SK-N-MC (cell line): ENCODE data around the gene TPPP.

Experiments
- DNase-seq: peaks from one replicate; pipeline ENCODE4 v3.0.0-alpha.2; 2011; ENCODE audit warnings: low read depth, low spot score
- H3K27ac ChIP-seq: fragments of 200-600 bp; sonication (generic); 2 replicates; pipeline ENCODE4 v1.5.1; 2016; ENCODE audit warnings: mixed run types
- H3K36me3 ChIP-seq: fragments of 200-600 bp; sonication (generic); 2 replicates; pipeline ENCODE4 v1.6.1; 2017; ENCODE audit warnings: antibody characterized with exemption, low read length, mixed read lengths; ENCODE audit not compliant: insufficient read depth
- H3K4me3 ChIP-seq: fragments of 200-600 bp; sonication (generic); 2 replicates; pipeline ENCODE4 v1.5.1; 2016
- H3K9ac ChIP-seq: fragments of 200-600 bp; sonication (generic); 2 replicates; pipeline ENCODE4 v1.8.0; 2017; ENCODE audit warnings: mixed run types, mixed read lengths; ENCODE audit not compliant: insufficient read length
- H3K9me3 ChIP-seq: fragments of 200-600 bp; sonication (generic); 2 replicates; pipeline ENCODE4 v1.6.1; 2017; ENCODE audit warnings: low read depth, mild to moderate bottlenecking, antibody characterized with exemption, low read length, moderate library complexity, mixed read lengths
- EZH2 ChIP-seq: fragments of 200-600 bp; sonication (generic); IDR thresholded peaks from one replicate; pipeline ENCODE4 v1.6.1; 2017; ENCODE audit warnings: antibody characterized with exemption
- FOXP2 ChIP-seq: optimal IDR thresholded peaks from 2 replicates; pipeline ENCODE3; 2011; ENCODE audit warnings: mild to moderate bottlenecking, moderate library complexity; ENCODE audit not compliant: insufficient read depth; ENCODE audit errors: extremely low read length, control extremely low read depth
- POLR2AphosphoS5 ChIP-seq: IDR thresholded peaks from 2 replicates; pipeline ENCODE4 v1.6.1; 2012; ENCODE audit warnings: mild to moderate bottlenecking, low read depth, low read length, borderline replicate concordance

The TPPP gene

GRCh38 chr5:661891-662750 is 31.0 kb downstream of the TPPP start:
- Histone ChIP-seq H3K4me3 (no peak overlapping the region), H3K36me3 (peaks cover 21% of the 10 kb centered on the region), H3K27ac (no peak overlapping the region), H3K9ac (no peak overlapping the region), H3K9me3 (no peaks in the 10 kb centered on the region)
- TF ChIP-seq POLR2AphosphoS5 (no peak), FOXP2 (no peak), EZH2 (no peak)
- no peak for DNase-seq

DNA sequence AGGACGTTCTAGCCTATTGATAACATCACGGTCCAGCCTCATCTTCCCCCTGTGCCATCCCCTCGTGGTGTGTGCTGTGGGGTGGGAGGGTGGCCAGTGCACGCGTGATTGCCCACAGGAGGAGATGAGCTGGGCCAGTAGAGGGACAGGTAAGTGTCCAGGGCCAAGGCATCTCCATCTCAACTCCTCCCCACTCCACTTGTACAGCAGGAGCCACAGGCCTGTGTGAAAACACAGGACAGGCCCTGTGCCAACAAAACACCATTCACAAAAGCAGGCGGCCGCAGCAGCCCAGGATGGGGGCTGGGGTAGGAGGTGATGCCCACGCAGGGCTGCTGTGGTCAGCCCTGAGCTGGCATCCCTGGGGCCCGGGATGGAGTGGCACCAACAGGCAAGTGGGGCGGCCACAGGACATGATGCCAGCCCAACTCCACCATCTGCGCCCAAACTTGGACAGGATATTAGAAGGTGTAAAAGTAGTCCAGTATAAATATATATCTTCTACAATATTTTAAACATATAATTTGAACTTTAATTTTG is 32.6 kb downstream of the TPPP start:
- Histone ChIP-seq H3K9ac (no peak overlapping the region), H3K36me3 (peaks cover 32% of the 10 kb centered on the region)
- TF ChIP-seq POLR2AphosphoS5 (no peak), EZH2 (no peak), FOXP2 (no peak)

DNA sequence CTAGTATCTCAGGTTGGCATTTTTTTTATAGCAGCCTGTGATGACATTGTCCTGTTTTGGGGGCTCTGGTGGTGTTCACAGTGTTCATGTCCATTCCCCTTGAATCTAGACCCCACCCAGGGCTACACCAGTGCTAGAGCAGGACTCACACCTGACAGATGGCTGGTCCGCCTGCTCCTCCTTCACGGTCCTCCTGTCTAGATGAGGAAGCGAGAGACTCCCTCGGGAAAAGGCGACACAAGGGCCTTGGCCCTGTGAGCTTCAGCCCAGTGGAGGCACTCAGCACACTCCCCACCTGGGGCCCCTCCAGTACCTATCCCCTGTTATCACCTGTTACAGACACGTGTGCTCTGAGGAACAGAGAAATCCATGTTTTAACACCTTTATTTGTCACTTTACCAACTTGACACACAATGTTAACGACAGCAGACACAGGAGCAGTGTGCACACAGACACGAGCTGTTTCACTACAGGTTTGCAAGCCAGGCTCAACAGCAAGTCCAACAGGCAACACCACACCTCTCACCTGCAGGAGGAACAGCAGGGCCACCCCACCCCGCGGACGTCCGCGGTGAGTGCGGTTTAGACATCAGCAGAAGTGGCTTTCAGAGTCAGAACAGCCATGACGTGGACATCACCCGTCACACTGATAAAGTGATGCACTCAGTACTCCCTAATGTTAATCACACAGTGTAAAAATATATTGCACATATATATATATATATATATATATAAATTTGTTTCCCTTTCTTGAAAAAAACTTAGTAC is 33.5 kb downstream of the TPPP start:
- DNase-seq = no peak
- Histone ChIP-seq H3K36me3 (peaks cover 32% of the 10 kb centered on the region), H3K9me3 (no peaks in the 10 kb centered on the region), H3K27ac (no peak overlapping the region), H3K9ac (no peak overlapping the region), H3K4me3 (no peak overlapping the region)
- TF ChIP-seq EZH2 = no peak

More for the DNA sequence above, 32.6 kb downstream of the TPPP start:
- no peak overlapping the region for H3K4me3 ChIP-seq
- no peaks in the 10 kb centered on the region for H3K9me3 ChIP-seq
- no peak overlapping the region for H3K27ac ChIP-seq
- DNase-seq = no peak

DNA sequence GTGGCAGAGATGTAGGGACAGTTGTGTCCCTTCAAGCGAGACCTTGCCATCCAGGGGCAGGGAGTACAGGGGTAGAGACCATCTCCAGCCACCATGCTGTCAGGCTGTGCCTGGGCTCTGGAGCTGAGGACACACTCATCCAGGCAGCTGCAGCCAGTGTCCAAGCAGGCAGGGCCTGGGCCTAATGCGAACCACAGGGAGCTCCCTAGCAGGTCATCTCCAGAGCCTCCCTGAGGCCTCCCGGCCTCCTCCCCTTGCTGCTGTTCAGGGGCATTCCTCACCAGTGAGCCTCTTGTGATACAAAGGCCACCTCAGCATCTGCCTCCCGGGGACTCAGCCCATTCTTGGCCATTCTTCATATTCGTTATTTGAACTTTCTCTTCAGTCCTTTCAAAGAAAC is 35.0 kb downstream of the TPPP start:
- DNase-seq = no peak
- Histone ChIP-seq H3K36me3 (peaks cover 32% of the 10 kb centered on the region), H3K4me3 (no peak overlapping the region), H3K27ac (no peak overlapping the region), H3K9ac (no peak overlapping the region), H3K9me3 (no peaks in the 10 kb centered on the region)
- TF ChIP-seq POLR2AphosphoS5 = no peak
- TF ChIP-seq EZH2 = no peak

- TF ChIP-seq POLR2AphosphoS5 = no peak
- no peak for TF ChIP-seq FOXP2
- TF ChIP-seq EZH2 = no peak
- Histone ChIP-seq H3K9ac (no peak overlapping the region), H3K9me3 (no peaks in the 10 kb centered on the region), H3K36me3 (peaks cover 32% of the 10 kb centered on the region), H3K27ac (no peak overlapping the region), H3K4me3 (no peak overlapping the region)
- no peak for DNase-seq
These were observed 35.6 kb downstream of the TPPP start for GRCh38 chr5:657570-657969.

- TF ChIP-seq EZH2 = no peak
- no peak for TF ChIP-seq FOXP2
- TF ChIP-seq POLR2AphosphoS5 = no peak
- Histone ChIP-seq H3K4me3 (no peak overlapping the region), H3K36me3 (peaks cover 32% of the 10 kb centered on the region), H3K27ac (no peak overlapping the region), H3K9ac (no peak overlapping the region), H3K9me3 (no peaks in the 10 kb centered on the region)
- DNase-seq = no peak
These were observed 37.7 kb downstream of the TPPP start for GRCh38 chr5:655406-655805.

- TF ChIP-seq EZH2 = no peak
- peaks cover 25% of the 10 kb centered on the region for H3K36me3 ChIP-seq
- no peak overlapping the region for H3K4me3 ChIP-seq
- no peaks in the 10 kb centered on the region for H3K9me3 ChIP-seq
- H3K9ac ChIP-seq = no peak overlapping the region
- H3K27ac ChIP-seq = no peak overlapping the region
- DNase-seq = no peak
These were observed 38.9 kb downstream of the TPPP start for GRCh38 chr5:654071-654778.

DNA sequence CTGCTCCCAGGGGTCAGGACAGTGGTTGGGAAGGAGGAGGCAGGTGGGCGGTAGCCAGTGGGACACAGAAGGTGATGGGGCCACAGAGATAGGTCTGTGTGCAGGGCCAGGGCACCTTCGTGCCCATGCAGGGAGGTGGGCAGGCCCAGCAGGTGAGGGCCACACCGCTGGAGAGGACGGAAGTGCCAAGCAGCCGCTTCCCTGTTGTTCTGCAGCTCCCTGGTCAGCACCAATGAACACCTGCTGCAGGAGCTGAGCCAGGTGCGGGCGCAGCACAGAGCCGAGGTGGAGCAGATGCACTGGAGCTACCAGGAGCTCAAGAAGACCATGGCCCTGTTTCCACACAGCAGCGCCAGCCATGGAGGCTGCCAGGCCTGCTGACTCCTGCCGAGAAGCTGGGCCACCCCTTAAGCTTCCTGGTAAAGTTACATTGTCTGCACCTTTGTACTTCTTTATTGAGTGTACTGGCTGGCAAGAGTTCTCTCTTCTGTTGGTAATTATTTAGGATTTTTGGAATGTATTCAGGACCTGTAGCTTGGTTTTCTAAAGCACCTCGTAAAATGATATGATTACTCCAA is 40.3 kb downstream of the TPPP start:
- no peak overlapping the region for H3K4me3 ChIP-seq
- H3K27ac ChIP-seq = no peak overlapping the region
- H3K9me3 ChIP-seq = no peaks in the 10 kb centered on the region
- H3K36me3 ChIP-seq = peaks cover 20% of the 10 kb centered on the region
- no peak for TF ChIP-seq POLR2AphosphoS5
- TF ChIP-seq EZH2 = no peak
- no peak for TF ChIP-seq FOXP2
- H3K9ac ChIP-seq = no peak overlapping the region
- no peak for DNase-seq
